B cell (primary cell): ENCODE results near the gene MOB3A. TPM values are rescaled to one million over a fixed set of nuclear protein-coding genes. Genes with fewer than 3 reads are reported as not detected.

Experiments
- ATAC-seq: fragments of 200-7000 bp; cut with Tn5 transposase; one replicate; pipeline ENCODE4 v1.10.0; 2021; ENCODE audit warnings: low read depth, mild to moderate bottlenecking, moderate number of reproducible peaks, moderate library complexity
- CTCF ChIA-PET: fragments of 350-600 bp; sonication (Branson Sonifier 250); formaldehyde crosslinking; loops from one replicate; lab custom pipeline; 2021; ENCODE audit warnings: antibody characterized with exemption, inconsistent platforms; lab: Charles Lee
- POLR2A ChIA-PET: fragments of 350-600 bp; sonication (Branson Sonifier 250); formaldehyde crosslinking; loops from one replicate; lab custom pipeline; 2021; ENCODE audit warnings: antibody characterized with exemption; lab: Charles Lee
- DNase-seq: peaks from one replicate; pipeline ENCODE4 v3.0.0; 2013
- H2AFZ ChIP-seq: 2 replicates; pipeline ENCODE4 v1.6.1; 2012; ENCODE audit warnings: mild to moderate bottlenecking, low read depth, low read length; ENCODE audit not compliant: insufficient read depth, poor library complexity, severe bottlenecking
- H3K27ac ChIP-seq, 2 donors: 1 replicate in 1 of 2; 2 replicates in 1 of 2; pipeline ENCODE4 v1.5.1; 2012 to 2013; ENCODE audit warnings: low read length in 2 of 2, mild to moderate bottlenecking in 2 of 2, moderate library complexity in 1 of 2
- H3K27me3 ChIP-seq, 4 experiments: fragments of 200-600 bp in 1 of 4; sonication (generic) in 1 of 4; replicated peaks in 1 of 4; 1 replicate in 2 of 4; 2 replicates in 2 of 4; pipeline versions ENCODE4 v1.6.1 to v1.7.0; 2013 to 2016; ENCODE audit warnings: low read length in 3 of 4, mild to moderate bottlenecking in 2 of 4, mixed read lengths in 1 of 4, moderate library complexity in 1 of 4; ENCODE audit not compliant: insufficient read depth in 4 of 4, control insufficient read depth in 3 of 4; ENCODE audit errors: control extremely low read depth in 1 of 4
- H3K36me3 ChIP-seq, 2 experiments: replicated peaks in 1 of 2; 1 replicate in 1 of 2; 2 replicates in 1 of 2; pipeline versions ENCODE4 v1.6.1 to v1.7.1; 2013; ENCODE audit warnings: low read length in 1 of 2; ENCODE audit not compliant: insufficient read depth in 2 of 2, control insufficient read depth in 1 of 2; ENCODE audit errors: control extremely low read depth in 1 of 2, extremely low read depth in 1 of 2
- H3K4me1 ChIP-seq, 2 donors: fragments of 200-600 bp in 1 of 2; sonication (generic) in 1 of 2; 1 replicate in 1 of 2; 2 replicates in 1 of 2; pipeline versions ENCODE4 v1.5.1 to v1.6.1; 2013 to 2017; ENCODE audit warnings: low read length in 2 of 2; ENCODE audit not compliant: control insufficient read depth in 2 of 2, insufficient read depth in 2 of 2
- H3K4me2 ChIP-seq: replicated peaks from 2 replicates; pipeline ENCODE3; 2012; ENCODE audit warnings: mild to moderate bottlenecking, low read depth, low read length; ENCODE audit not compliant: poor library complexity, severe bottlenecking
- H3K4me3 ChIP-seq, 5 experiments: fragments of 200-600 bp in 1 of 5; sonication (generic) in 1 of 5; 1 replicate in 3 of 5; 2 replicates in 2 of 5; pipeline versions ENCODE4 v1.5.1 to v1.7.0; 2011 to 2016; ENCODE audit warnings: low read length in 4 of 5, mild to moderate bottlenecking in 4 of 5, low read depth in 2 of 5, control low read depth in 1 of 5, moderate library complexity in 1 of 5; ENCODE audit not compliant: insufficient read depth in 1 of 5; ENCODE audit errors: control extremely low read depth in 1 of 5, extremely low read depth in 1 of 5
- H3K79me2 ChIP-seq: fragments of 200-600 bp; sonication (generic); one replicate; pipeline ENCODE4 v1.6.0; 2016; ENCODE audit warnings: low read length; ENCODE audit not compliant: control insufficient read depth, insufficient read depth
- H3K9ac ChIP-seq: fragments of 200-600 bp; sonication (generic); 2 replicates; pipeline ENCODE4 v1.6.1; 2017; ENCODE audit warnings: mild to moderate bottlenecking, low read length, moderate library complexity
- H3K9me3 ChIP-seq, 3 donors: one replicate each; pipeline versions ENCODE4 v1.6.1 to v1.7.1; 2013; ENCODE audit warnings: low read length in 2 of 3; ENCODE audit not compliant: control insufficient read depth in 2 of 3, insufficient read depth in 1 of 3; ENCODE audit errors: control extremely low read depth in 1 of 3
- H4K20me1 ChIP-seq: 2 replicates; pipeline ENCODE4 v1.6.0; 2012; ENCODE audit warnings: mild to moderate bottlenecking, low read length; ENCODE audit not compliant: insufficient read depth, control insufficient read depth, poor library complexity, severe bottlenecking
- H3K27ac Mint-ChIP-seq: one replicate; pipeline ENCODE4 v1.8.0; 2021; ENCODE audit warnings: mixed read lengths
- H3K27me3 Mint-ChIP-seq: one replicate; pipeline ENCODE4 v1.8.0; 2021; ENCODE audit warnings: mixed read lengths
- H3K4me1 Mint-ChIP-seq: one replicate; pipeline ENCODE4 v1.8.0; 2021; ENCODE audit warnings: mixed read lengths
- H3K4me3 Mint-ChIP-seq: one replicate; pipeline ENCODE4 v1.8.0; 2021; ENCODE audit warnings: mixed read lengths
- H3K9me3 Mint-ChIP-seq: one replicate; pipeline ENCODE4 v1.8.0; 2022; ENCODE audit warnings: mixed read lengths; ENCODE audit not compliant: insufficient read depth
- EZH2 ChIP-seq: IDR thresholded peaks from 2 replicates; pipeline ENCODE4 v1.6.1; 2012; ENCODE audit warnings: borderline replicate concordance, low read depth, mild to moderate bottlenecking, moderate library complexity, low read length; ENCODE audit not compliant: insufficient read depth, poor library complexity, severe bottlenecking
- WGBS: methylation state at CpG from one replicate; pipeline ENCODE4 v1.1.5; 2013; ENCODE audit warnings: missing lambda C conversion rate; ENCODE audit not compliant: insufficient coverage; 5-methylcytosine and 5-hydroxymethylcytosine counted together
- intact Hi-C: fragments of 100-400 bp; cut with micrococcal nuclease; formaldehyde crosslinking; loops from one replicate; pipeline ENCODE4 v1.10.0; 2022
- polyA plus RNA-seq: library from polyadenylated mRNA; depleted of rRNA; stranded (reverse); fragments of >200 nt; gene quantifications from 2 replicates; pipeline ENCODE4 v1.2.3, GENCODE V29; 2012
- total RNA-seq, 2 donors: library from RNA; stranded (reverse); fragments of 120-200 nt in 1 of 2; gene quantifications; 1 replicate in 1 of 2; 2 replicates in 1 of 2; pipeline versions ENCODE4 v1.2.3 to v1.2.4, GENCODE V29; 2013 to 2022
- TF ChIP-seq, protein P1 (sequence below): fragments of 200-600 bp; IDR thresholded peaks from one replicate; pipeline ENCODE4 v1.8.0; 2022; ENCODE audit warnings: antibody characterized with exemption, mild to moderate bottlenecking

MOB3A gene
- total and polyA plus RNA-seq, 2 donors (not counting 1 experiment from before 2014, with no cell fraction given): 190 to 228 TPM

DNA sequence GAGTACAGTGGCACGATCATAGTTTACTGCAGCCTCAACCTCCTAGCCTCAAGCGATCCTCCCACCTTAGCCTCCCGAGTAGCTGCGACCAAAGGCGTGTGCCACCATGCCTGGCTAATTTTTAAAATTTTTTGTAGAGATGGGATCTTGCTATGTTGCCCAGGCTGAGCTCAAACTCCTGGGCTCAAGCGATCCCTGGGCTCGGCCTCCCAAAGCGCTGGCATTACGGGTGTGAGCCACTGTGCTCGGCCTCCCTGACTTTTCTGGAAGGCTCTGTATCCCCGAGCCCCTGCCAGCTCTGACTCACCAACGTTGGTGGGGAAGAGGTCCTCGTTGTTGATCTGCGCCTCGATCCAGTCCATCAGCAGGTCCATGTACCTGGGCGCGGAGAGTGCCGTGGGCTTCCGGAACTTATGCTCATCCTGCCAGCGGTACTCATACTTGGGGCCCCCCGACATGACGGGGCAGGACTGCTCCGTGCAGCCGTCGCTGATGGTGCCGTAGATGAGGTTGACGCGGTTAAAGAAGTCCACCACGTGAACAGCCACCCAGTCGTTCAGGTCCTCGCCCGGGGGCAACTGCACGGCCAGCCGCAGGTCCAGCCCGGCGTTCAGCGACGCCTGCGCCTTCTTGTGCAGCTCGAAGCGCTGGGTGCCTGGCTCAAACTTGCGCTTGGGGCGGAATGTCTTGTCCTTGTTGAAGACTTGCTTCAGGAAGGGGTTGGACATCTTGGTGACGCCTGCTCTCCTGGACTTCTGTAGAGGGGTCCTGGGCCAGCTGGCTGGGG lies 18.1 kb downstream of the MOB3A start:
- Histone ChIP-seq H3K9me3 (no peaks in the 10 kb centered on the region), H3K4me2 (no peak overlapping the region), H3K9ac (no peak overlapping the region), H2AFZ (no peak overlapping the region), H4K20me1 (peaks cover 81% of the 10 kb centered on the region), H3K27me3 (no peaks in the 10 kb centered on the region), H3K36me3 (peaks cover 0 to 78% of the 10 kb centered on the region in 2 experiments), H3K4me1 (peaks cover 64 to 80% of the 10 kb centered on the region in 2 donors), H3K4me3 (no peak overlapping the region), H3K27ac (no peak overlapping the region), H3K79me2 (peaks cover 98% of the 10 kb centered on the region)
- Mint-ChIP-seq H3K4me3 (no peak overlapping the region), H3K27me3 (no peaks in the 10 kb centered on the region), H3K4me1 (peaks cover 76% of the 10 kb centered on the region), H3K9me3 (no peaks in the 10 kb centered on the region), H3K27ac (peak overlapping the region; percentile 59)
- no peak for TF ChIP-seq EZH2
- TF ChIP-seq, protein P1, sequence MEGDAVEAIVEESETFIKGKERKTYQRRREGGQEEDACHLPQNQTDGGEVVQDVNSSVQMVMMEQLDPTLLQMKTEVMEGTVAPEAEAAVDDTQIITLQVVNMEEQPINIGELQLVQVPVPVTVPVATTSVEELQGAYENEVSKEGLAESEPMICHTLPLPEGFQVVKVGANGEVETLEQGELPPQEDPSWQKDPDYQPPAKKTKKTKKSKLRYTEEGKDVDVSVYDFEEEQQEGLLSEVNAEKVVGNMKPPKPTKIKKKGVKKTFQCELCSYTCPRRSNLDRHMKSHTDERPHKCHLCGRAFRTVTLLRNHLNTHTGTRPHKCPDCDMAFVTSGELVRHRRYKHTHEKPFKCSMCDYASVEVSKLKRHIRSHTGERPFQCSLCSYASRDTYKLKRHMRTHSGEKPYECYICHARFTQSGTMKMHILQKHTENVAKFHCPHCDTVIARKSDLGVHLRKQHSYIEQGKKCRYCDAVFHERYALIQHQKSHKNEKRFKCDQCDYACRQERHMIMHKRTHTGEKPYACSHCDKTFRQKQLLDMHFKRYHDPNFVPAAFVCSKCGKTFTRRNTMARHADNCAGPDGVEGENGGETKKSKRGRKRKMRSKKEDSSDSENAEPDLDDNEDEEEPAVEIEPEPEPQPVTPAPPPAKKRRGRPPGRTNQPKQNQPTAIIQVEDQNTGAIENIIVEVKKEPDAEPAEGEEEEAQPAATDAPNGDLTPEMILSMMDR: no peak
- POLR2A ChIA-PET: interaction anchor here (0.7 to 1.1 kb wide), 3 partner anchors 9 to 36 kb away, joined by 3 to 4 read pairs (median 3); no protein-coding TSS in a partner anchor
- no peak for ATAC-seq
- intact Hi-C loops: no loop called here
- no peak for DNase-seq
- CTCF ChIA-PET: interaction anchor here (1.7 kb wide), 1 partner anchor 8 kb away, joined by 7 read pairs; no protein-coding TSS in a partner anchor
- WGBS: 96% methylated on average over 39 of the region's 44 CpGs

DNA sequence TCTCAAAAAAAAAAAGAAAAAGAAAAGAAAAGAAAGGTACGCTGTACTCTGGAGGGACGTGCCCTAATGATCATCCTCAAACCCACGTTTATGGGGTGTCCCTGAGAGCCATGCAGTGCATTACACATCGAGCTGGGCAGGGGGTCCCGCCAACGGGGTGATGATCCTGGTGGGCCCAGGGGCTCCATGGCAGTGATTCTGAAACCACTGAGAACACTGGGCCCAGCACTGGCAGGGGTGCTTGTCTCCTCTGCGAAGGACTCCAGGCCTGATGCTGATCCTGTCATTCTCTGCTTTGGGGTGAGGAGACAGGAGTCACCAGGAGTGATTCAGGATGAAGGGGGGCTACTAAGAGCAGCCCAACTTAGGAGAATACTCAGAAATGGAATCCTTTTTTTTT lies 18.7 kb downstream of the MOB3A start:
- Histone ChIP-seq H3K79me2 (peaks cover 98% of the 10 kb centered on the region), H2AFZ (no peak overlapping the region), H3K4me2 (no peak overlapping the region), H3K27ac (no peak overlapping the region), H3K9ac (no peak overlapping the region), H4K20me1 (peaks cover 75% of the 10 kb centered on the region), H3K27me3 (no peaks in the 10 kb centered on the region), H3K36me3 (peaks cover 0 to 79% of the 10 kb centered on the region in 2 experiments), H3K4me1 (peaks cover 57 to 80% of the 10 kb centered on the region in 2 donors), H3K4me3 (no peak overlapping the region), H3K9me3 (no peaks in the 10 kb centered on the region)
- TF ChIP-seq EZH2: no peak
- TF ChIP-seq, protein P1: no peak
- Mint-ChIP-seq H3K4me3 (no peak overlapping the region), H3K9me3 (no peaks in the 10 kb centered on the region), H3K27ac (peak overlapping the region; percentile 37), H3K27me3 (no peaks in the 10 kb centered on the region), H3K4me1 (peaks cover 76% of the 10 kb centered on the region)
- ChIA-PET POLR2A (interaction anchor here (0.7 to 1.1 kb wide), 2 partner anchors 25 to 36 kb away, joined by 3 read pairs; no protein-coding TSS in a partner anchor), CTCF (interaction anchor here (1.7 kb wide), 1 partner anchor 8 kb away, joined by 7 read pairs; no protein-coding TSS in a partner anchor)
- no peak for ATAC-seq
- WGBS: 93% methylated on average over 7 of the region's 7 CpGs
- intact Hi-C loops: no loop called here
- DNase-seq: no peak
